GM23338 (cell line): Measurements from ENCODE around the gene DENND6A. TPM values are rescaled to one million over a fixed set of nuclear protein-coding genes. Genes with fewer than 3 reads are reported as not detected.

ENCODE experiments used
- ATAC-seq: fragments of 200-7000 bp; cut with Tn5 transposase; 3 replicates; pipeline ENCODE4 v1.9.1; 2020
- DNase-seq: peaks from one replicate; pipeline ENCODE4 v3.0.0-alpha.2; 2015; ENCODE audit warnings: low spot score
- H2AFZ ChIP-seq: fragments of 200-600 bp; sonication (generic); 2 replicates; pipeline ENCODE4 v1.8.0; 2016; ENCODE audit warnings: antibody characterized with exemption, mild to moderate bottlenecking, moderate library complexity
- H3F3A ChIP-seq: fragments of 200-600 bp; sonication (generic); replicated peaks from 2 replicates; pipeline ENCODE4 v1.8.0; 2017; ENCODE audit warnings: antibody characterized with exemption, mixed run types, low read depth
- H3K27ac ChIP-seq: fragments of 200-600 bp; sonication (generic); 2 replicates; pipeline ENCODE4 v1.6.1; 2016; ENCODE audit warnings: low read depth
- H3K27me3 ChIP-seq: fragments of 200-600 bp; sonication (generic); 2 replicates; pipeline ENCODE4 v1.8.0; 2016; ENCODE audit warnings: mild to moderate bottlenecking, mixed run types, moderate library complexity; ENCODE audit not compliant: insufficient read depth
- H3K36me3 ChIP-seq: fragments of 200-600 bp; sonication (generic); 2 replicates; pipeline ENCODE4 v1.8.0; 2016; ENCODE audit warnings: mild to moderate bottlenecking; ENCODE audit not compliant: insufficient read depth
- H3K4me1 ChIP-seq: fragments of 200-600 bp; sonication (generic); 2 replicates; pipeline ENCODE4 v1.8.0; 2016; ENCODE audit warnings: mild to moderate bottlenecking, moderate library complexity; ENCODE audit not compliant: insufficient read depth
- H3K4me2 ChIP-seq: fragments of 200-600 bp; sonication (generic); 2 replicates; pipeline ENCODE4 v1.7.1; 2017; ENCODE audit warnings: mixed run types
- H3K4me3 ChIP-seq: fragments of 200-600 bp; sonication (generic); 2 replicates; pipeline ENCODE4 v1.6.1; 2016; ENCODE audit warnings: mixed run types
- H3K79me2 ChIP-seq: fragments of 200-600 bp; sonication (generic); replicated peaks from 2 replicates; pipeline ENCODE4 v1.8.0; 2017; ENCODE audit warnings: mild to moderate bottlenecking; ENCODE audit not compliant: insufficient read depth
- H3K9me2 ChIP-seq: fragments of 200-600 bp; sonication (generic); 2 replicates; pipeline ENCODE4 v1.8.0; 2017; ENCODE audit not compliant: insufficient read depth
- H4K20me1 ChIP-seq: fragments of 200-600 bp; sonication (generic); replicated peaks from 2 replicates; pipeline ENCODE4 v1.8.0; 2017; ENCODE audit warnings: mild to moderate bottlenecking; ENCODE audit not compliant: insufficient read depth
- H3K27ac Mint-ChIP-seq: 2 replicates; pipeline ENCODE4 v1.8.0; 2020; ENCODE audit warnings: inconsistent platforms, mild to moderate bottlenecking, moderate library complexity, mixed read lengths
- H3K27me3 Mint-ChIP-seq: 3 replicates; pipeline ENCODE4 v1.8.0; 2022; ENCODE audit warnings: low read depth, mild to moderate bottlenecking, moderate library complexity, mixed read lengths, inconsistent platforms; ENCODE audit not compliant: insufficient read depth, poor library complexity
- H3K36me3 Mint-ChIP-seq: 3 replicates; pipeline ENCODE4 v1.8.0; 2021; ENCODE audit warnings: low read depth, mild to moderate bottlenecking, inconsistent platforms, moderate library complexity, mixed read lengths
- H3K4me1 Mint-ChIP-seq: 3 replicates; pipeline ENCODE4 v1.8.0; 2020; ENCODE audit warnings: mild to moderate bottlenecking, inconsistent platforms, mixed read lengths
- H3K4me3 Mint-ChIP-seq: 3 replicates; pipeline ENCODE4 v1.8.0; 2021; ENCODE audit warnings: moderate library complexity, mild to moderate bottlenecking, inconsistent platforms, mixed read lengths
- H3K9me3 Mint-ChIP-seq: 3 replicates; pipeline ENCODE4 v1.8.0; 2020; ENCODE audit warnings: moderate library complexity, mild to moderate bottlenecking, inconsistent platforms, mixed read lengths
- EZH2 ChIP-seq: fragments of 200-600 bp; sonication (generic); IDR thresholded peaks from one replicate; pipeline ENCODE4 v1.8.0; 2017; ENCODE audit warnings: antibody characterized with exemption, mild to moderate bottlenecking, low read depth; ENCODE audit not compliant: unreplicated experiment
- EZH2phosphoT487 ChIP-seq: fragments of 200-600 bp; sonication (generic); IDR thresholded peaks from one replicate; pipeline ENCODE4 v1.8.1; 2018; ENCODE audit warnings: antibody characterized with exemption; ENCODE audit not compliant: unreplicated experiment
- NANOG ChIP-seq: IDR thresholded peaks from 2 replicates; pipeline ENCODE4 v1.6.1; 2016; ENCODE audit warnings: antibody characterized with exemption, borderline replicate concordance
- POLR2AphosphoS5 ChIP-seq: IDR thresholded peaks from 2 replicates; pipeline ENCODE4 v1.6.1; 2016; ENCODE audit warnings: antibody characterized with exemption, low read depth
- ZNF331 ChIP-seq: fragments of 250-450 bp; sonication (Bioruptor Pico); IDR thresholded peaks from 2 replicates; pipeline ENCODE4 v1.5.0; 2020; ENCODE audit warnings: low read depth, mild to moderate bottlenecking, moderate library complexity
- polyA plus RNA-seq: library from polyadenylated mRNA; unstranded; fragments of >200 nt; fragmentation: Nextera tagmentation; extraction: Ambion mirVana; gene quantifications from 2 replicates; pipeline ENCODE4 v1.2.1, GENCODE V29; 2016
- total RNA-seq: library from RNA; depleted of rRNA; stranded (reverse); fragments of >200 nt; shearing (Covaris generic); gene quantifications from 2 replicates; pipeline ENCODE4 v1.2.3, GENCODE V29; 2014
- TF ChIP-seq, protein P1 (sequence below), 2 experiments: fragments of 200-600 bp in 1 of 2; sonication (generic) in 1 of 2; conservative IDR thresholded peaks; 2 replicates each; pipeline versions ENCODE4 v1.5.1 to v1.6.1; 2016 to 2017; ENCODE audit warnings: antibody characterized with exemption in 2 of 2, low read depth in 2 of 2, mild to moderate bottlenecking in 2 of 2, moderate library complexity in 1 of 2
- TF ChIP-seq, protein P2 (sequence below): fragments of 250-450 bp; sonication (Bioruptor Pico); IDR thresholded peaks from 2 replicates; pipeline ENCODE4 v1.5.0; 2020; ENCODE audit warnings: mild to moderate bottlenecking, moderate library complexity

DENND6A gene
- total and polyA plus RNA-seq, 2 experiments from 2014 or later, result 7.5 to 17.5 TPM

DNA sequence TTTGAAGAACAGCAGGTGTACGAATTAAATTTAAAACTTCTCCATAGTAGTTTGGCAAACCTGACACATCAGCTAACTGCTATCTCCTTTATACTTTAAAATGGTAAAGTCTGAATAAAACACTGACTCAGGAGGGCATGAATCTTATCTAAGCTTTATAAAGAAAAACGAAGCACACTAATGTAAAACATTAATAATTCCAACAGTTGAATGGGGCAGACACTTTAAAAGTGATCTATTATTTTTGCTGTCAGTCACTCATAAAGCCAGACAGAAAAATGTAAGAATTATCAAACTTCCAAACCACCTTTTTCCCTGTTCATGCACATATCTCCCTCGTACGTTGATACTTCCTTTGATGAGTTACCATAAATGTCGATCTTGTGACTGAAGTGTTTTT is 98.3 kb downstream of the DENND6A start (continued):
- TF ChIP-seq, protein P1, sequence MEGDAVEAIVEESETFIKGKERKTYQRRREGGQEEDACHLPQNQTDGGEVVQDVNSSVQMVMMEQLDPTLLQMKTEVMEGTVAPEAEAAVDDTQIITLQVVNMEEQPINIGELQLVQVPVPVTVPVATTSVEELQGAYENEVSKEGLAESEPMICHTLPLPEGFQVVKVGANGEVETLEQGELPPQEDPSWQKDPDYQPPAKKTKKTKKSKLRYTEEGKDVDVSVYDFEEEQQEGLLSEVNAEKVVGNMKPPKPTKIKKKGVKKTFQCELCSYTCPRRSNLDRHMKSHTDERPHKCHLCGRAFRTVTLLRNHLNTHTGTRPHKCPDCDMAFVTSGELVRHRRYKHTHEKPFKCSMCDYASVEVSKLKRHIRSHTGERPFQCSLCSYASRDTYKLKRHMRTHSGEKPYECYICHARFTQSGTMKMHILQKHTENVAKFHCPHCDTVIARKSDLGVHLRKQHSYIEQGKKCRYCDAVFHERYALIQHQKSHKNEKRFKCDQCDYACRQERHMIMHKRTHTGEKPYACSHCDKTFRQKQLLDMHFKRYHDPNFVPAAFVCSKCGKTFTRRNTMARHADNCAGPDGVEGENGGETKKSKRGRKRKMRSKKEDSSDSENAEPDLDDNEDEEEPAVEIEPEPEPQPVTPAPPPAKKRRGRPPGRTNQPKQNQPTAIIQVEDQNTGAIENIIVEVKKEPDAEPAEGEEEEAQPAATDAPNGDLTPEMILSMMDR (conservative IDR thresholded peaks at IDR 0.05; ENCODE audit: low read depth in 2 of 2), result no peak
- TF ChIP-seq NANOG, result no peak

DNA sequence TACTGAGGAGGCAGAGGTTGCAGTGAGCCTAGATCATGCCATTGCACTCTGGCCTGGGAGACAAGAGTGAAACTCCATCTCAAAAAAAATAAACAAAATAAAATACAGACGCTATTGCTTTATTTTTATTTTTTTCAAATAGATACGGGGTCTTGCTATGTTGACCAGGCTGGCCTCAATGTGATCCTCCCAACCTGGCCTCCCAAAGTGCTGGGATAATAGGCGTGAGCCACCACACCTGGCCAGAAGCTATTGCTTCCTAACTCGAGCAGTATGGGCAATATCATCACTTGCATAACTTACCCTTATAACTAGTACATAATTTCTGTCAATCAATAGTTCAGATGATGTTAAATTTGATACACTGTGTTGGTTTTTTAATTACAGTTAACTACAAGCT is 98.7 kb downstream of the DENND6A start:
- DNase-seq (no peak), ATAC-seq (no peak)
- H3K27me3 ChIP-seq, result no peaks in the 10 kb centered on the region
- H3K36me3 ChIP-seq, result no peaks in the 10 kb centered on the region; the same call in 1 of the 2 replicates
- TF ChIP-seq ZNF331 (CRISPR knock-in tag) (no peak), EZH2 (no peak), NANOG (no peak), POLR2AphosphoS5 (no peak), EZH2phosphoT487 (no peak)
- TF ChIP-seq, protein P2, sequence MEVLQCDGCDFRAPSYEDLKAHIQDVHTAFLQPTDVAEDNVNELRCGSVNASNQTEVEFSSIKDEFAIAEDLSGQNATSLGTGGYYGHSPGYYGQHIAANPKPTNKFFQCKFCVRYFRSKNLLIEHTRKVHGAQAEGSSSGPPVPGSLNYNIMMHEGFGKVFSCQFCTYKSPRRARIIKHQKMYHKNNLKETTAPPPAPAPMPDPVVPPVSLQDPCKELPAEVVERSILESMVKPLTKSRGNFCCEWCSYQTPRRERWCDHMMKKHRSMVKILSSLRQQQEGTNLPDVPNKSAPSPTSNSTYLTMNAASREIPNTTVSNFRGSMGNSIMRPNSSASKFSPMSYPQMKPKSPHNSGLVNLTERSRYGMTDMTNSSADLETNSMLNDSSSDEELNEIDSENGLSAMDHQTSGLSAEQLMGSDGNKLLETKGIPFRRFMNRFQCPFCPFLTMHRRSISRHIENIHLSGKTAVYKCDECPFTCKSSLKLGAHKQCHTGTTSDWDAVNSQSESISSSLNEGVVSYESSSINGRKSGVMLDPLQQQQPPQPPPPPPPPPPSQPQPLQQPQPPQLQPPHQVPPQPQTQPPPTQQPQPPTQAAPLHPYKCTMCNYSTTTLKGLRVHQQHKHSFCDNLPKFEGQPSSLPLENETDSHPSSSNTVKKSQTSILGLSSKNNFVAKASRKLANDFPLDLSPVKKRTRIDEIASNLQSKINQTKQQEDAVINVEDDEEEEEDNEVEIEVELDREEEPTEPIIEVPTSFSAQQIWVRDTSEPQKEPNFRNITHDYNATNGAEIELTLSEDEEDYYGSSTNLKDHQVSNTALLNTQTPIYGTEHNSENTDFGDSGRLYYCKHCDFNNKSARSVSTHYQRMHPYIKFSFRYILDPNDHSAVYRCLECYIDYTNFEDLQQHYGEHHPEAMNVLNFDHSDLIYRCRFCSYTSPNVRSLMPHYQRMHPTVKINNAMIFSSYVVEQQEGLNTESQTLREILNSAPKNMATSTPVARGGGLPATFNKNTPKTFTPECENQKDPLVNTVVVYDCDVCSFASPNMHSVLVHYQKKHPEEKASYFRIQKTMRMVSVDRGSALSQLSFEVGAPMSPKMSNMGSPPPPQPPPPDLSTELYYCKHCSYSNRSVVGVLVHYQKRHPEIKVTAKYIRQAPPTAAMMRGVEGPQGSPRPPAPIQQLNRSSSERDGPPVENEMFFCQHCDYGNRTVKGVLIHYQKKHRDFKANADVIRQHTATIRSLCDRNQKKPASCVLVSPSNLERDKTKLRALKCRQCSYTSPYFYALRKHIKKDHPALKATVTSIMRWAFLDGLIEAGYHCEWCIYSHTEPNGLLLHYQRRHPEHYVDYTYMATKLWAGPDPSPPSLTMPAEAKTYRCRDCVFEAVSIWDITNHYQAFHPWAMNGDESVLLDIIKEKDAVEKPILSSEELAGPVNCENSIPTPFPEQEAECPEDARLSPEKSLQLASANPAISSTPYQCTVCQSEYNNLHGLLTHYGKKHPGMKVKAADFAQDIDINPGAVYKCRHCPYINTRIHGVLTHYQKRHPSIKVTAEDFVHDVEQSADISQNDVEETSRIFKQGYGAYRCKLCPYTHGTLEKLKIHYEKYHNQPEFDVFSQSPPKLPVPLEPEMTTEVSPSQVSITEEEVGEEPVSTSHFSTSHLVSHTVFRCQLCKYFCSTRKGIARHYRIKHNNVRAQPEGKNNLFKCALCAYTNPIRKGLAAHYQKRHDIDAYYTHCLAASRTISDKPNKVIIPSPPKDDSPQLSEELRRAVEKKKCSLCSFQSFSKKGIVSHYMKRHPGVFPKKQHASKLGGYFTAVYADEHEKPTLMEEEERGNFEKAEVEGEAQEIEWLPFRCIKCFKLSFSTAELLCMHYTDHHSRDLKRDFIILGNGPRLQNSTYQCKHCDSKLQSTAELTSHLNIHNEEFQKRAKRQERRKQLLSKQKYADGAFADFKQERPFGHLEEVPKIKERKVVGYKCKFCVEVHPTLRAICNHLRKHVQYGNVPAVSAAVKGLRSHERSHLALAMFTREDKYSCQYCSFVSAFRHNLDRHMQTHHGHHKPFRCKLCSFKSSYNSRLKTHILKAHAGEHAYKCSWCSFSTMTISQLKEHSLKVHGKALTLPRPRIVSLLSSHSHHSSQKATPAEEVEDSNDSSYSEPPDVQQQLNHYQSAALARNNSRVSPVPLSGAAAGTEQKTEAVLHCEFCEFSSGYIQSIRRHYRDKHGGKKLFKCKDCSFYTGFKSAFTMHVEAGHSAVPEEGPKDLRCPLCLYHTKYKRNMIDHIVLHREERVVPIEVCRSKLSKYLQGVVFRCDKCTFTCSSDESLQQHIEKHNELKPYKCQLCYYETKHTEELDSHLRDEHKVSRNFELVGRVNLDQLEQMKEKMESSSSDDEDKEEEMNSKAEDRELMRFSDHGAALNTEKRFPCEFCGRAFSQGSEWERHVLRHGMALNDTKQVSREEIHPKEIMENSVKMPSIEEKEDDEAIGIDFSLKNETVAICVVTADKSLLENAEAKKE (CRISPR knock-in tag), result no peak
- TF ChIP-seq, protein P1 (conservative IDR thresholded peaks at IDR 0.05; ENCODE audit: low read depth in 2 of 2), result no peak
- H3K4me2 ChIP-seq, result peak overlapping the region; percentile 88; the same call in 1 of the 2 replicates
- peaks cover 47% of the 10 kb centered on the region for H4K20me1 ChIP-seq
- H3F3A ChIP-seq, result 0 out of 2 replicates have a peak, but pooled peaks cover 5% of the 10 kb centered on the region
- H2AFZ ChIP-seq, result no peak overlapping the region
- Mint-ChIP-seq H3K4me1 (peaks cover 22% of the 10 kb centered on the region), H3K4me3 (no peak overlapping the region; the same call in 2 of the 3 replicates), H3K36me3 (peaks cover 34% of the 10 kb centered on the region), H3K9me3 (no peaks in the 10 kb centered on the region; the same call in 2 of the 3 replicates), H3K27ac (no peak overlapping the region), H3K27me3 (peaks cover 11% of the 10 kb centered on the region)
- H3K27ac ChIP-seq, result no peak overlapping the region
- H3K4me3 ChIP-seq, result no peak overlapping the region
- peaks cover 77% of the 10 kb centered on the region for H3K79me2 ChIP-seq
- no peaks in the 10 kb centered on the region for H3K9me2 ChIP-seq
- H3K4me1 ChIP-seq, result peaks cover 14% of the 10 kb centered on the region
